ENCODE data around the gene SPHK1.

The SPHK1 gene

DNA sequence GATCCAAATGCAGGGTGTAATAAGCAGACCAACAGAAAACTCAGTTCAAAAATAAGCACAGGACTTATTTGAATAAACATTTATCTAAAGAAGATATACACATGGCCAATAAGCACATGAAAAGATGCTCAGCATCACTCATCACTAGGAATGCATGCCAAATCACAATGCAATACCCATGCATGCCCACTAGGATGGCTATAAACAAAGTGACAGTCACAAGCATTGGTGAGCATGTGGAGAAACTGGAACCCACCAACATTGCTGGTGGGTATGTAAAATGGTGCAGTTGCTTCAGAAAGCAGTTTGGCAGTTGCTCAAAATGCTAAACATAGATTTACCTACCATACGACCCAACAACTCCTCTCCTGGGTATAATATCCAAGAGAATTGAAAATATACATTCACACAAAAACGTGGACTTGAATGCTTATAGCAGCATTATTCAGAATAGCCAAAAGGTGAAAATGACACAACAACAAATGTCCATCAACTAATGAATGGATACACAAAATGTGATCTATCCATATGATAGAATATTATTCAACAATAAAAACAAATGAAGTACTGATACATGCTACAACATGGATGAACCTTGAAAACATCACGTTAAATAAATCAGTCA lies 48.4 kb downstream of the SPHK1 start:
- DNase-seq (ENCODE audit: low read depth in 2 of 2) = no peak

DNA sequence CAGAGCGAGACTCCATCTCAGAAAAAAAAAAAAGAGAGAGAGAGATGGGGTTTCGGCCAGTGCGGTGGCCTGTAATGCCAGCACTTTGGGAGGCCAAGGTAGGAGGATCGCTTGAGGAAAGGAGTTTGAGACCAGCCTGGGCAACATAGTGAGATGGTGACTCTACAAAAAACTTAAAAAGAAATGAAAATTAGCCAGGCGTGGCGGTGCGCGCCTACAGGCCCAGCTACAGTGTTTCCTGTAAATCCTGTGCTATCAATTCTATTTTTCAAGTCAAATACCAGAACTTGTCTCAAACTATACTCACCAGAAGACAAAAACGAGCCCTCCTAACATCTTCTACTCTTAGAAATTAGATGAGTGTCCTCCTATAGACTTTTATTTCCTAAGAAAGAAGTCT lies 49.3 kb downstream of the SPHK1 start:
- DNase-seq (ENCODE audit: low read depth in 2 of 2) = no peak

DNA sequence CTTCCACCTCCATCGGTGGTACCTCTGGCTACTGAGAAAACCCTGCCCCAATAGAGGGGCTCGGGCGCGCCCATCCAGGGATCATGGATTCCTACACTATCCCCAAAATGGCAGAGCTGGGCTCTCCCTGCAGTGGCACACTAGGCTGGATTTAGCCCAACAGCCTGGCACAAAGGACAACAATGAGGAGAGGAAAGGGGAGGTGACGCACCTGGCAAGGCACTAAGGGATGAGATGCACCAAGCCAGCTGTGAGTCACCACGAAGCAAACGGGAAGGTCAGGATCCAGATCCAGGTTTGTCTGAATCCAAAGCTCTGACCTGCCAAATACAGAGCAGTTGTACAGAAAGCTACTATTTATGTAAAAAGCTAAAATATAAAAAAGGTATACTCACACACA lies 50.5 kb downstream of the SPHK1 start:
- no peak for DNase-seq (ENCODE audit: low read depth in 2 of 2)

DNA sequence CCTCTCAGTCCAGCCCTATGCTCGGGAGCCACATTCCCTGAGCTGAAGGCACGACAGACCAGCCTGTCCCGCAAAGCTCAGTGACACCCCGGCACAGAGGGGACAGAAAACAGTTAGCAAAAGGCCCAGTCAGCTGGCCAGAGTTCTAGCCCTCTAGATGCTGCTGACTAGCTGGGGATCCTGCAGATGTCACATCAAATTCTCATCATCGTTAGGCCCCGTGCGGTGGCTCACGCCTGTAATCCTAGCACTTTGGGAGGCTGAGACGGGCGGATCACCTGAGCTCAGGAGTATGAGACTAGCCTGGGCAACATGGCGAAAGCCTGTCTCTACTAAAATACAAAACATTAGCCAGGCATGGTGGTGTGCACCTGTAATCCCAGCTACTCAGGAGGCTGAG lies 51.3 kb downstream of the SPHK1 start:
- DNase-seq (ENCODE audit: low read depth in 2 of 2) = no peak

Data from stimulated activated CD8-positive, alpha-beta memory T cell treated with anti-CD3 and anti-CD28 coated beads, Interleukin-15, amount 100 ng/mL, for 48 hours (primary cell).